ENCODE results near the gene MED25.

DNA sequence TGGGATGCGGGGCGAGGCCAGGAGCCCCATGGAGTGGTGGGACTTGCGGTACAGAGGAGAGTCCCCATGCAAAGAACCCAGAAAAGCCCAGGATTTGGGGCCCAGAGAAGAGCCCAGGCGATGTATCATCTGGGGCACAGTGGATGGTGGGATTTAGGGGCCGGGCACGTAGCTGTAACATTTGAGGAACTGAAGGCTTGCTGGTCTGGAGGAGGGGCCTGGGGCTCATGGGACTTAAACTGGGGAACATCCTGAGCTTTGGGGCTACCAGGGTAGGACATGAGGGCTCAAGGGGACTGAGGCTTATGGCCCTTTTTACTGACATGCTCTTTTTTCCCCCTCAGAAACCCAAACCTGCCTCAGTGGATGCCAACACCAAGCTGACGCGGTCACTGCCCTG, 13.5 kb downstream of the MED25 start:
- TF ChIP-seq, protein P1, sequence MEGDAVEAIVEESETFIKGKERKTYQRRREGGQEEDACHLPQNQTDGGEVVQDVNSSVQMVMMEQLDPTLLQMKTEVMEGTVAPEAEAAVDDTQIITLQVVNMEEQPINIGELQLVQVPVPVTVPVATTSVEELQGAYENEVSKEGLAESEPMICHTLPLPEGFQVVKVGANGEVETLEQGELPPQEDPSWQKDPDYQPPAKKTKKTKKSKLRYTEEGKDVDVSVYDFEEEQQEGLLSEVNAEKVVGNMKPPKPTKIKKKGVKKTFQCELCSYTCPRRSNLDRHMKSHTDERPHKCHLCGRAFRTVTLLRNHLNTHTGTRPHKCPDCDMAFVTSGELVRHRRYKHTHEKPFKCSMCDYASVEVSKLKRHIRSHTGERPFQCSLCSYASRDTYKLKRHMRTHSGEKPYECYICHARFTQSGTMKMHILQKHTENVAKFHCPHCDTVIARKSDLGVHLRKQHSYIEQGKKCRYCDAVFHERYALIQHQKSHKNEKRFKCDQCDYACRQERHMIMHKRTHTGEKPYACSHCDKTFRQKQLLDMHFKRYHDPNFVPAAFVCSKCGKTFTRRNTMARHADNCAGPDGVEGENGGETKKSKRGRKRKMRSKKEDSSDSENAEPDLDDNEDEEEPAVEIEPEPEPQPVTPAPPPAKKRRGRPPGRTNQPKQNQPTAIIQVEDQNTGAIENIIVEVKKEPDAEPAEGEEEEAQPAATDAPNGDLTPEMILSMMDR (IDR thresholded peaks at IDR 0.05), result no peak
- no peak for TF ChIP-seq POLR2A (IDR thresholded peaks at IDR 0.05)
- TF ChIP-seq POLR2AphosphoS5 (IDR thresholded peaks at IDR 0.05; ENCODE audit: insufficient read depth in 1 of 2, low read depth in 1 of 2), result no peak

Data from vagina (tissue), 2 donors.